ENCODE results near the gene CDC42BPB.

Gene CDC42BPB

DNA sequence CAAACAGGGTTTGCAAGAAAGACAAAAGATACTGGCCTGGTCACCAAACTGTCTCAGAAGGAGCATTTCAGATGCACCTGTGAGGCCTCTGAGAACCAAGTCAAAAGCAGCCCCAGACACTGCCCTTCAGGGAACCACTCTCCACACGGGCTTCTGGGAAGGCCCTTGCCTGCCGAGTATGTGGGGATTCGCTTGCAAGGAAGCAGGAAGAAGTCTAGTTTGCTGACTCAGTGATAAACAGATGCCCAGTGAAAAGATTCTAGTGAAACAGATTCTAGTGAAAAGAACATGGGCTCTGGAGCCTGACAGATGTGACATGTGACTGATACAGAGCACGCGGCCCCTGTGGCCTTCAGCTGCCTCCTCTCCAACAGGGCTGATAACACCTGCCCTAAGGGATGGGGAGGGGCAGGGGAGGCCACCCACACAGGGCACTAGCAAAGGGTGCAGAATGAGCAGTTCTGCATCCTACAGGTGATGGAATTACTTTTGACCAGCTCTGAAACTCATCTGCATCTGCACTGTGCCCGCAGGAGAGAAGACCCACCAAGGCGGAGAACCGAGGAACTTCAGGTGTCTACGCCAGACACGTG is 115.8 kb downstream of the CDC42BPB start:
- in situ Hi-C loops (cut with MboI; ENCODE audit: low sequenced_read_pairs), result no loop called here
- no peak overlapping the region for H3K4me3 ChIP-seq
- H3K36me3 ChIP-seq (replicated peaks), result peaks cover 54% of the 10 kb centered on the region
- H3K9me3 ChIP-seq, result no peaks in the 10 kb centered on the region
- no peaks in the 10 kb centered on the region for H3K4me1 ChIP-seq
- no peak for DNase-seq (ENCODE audit: low spot score in 2 of 2)
- H3K27me3 ChIP-seq (ENCODE audit: low read depth), result no peaks in the 10 kb centered on the region

DNA sequence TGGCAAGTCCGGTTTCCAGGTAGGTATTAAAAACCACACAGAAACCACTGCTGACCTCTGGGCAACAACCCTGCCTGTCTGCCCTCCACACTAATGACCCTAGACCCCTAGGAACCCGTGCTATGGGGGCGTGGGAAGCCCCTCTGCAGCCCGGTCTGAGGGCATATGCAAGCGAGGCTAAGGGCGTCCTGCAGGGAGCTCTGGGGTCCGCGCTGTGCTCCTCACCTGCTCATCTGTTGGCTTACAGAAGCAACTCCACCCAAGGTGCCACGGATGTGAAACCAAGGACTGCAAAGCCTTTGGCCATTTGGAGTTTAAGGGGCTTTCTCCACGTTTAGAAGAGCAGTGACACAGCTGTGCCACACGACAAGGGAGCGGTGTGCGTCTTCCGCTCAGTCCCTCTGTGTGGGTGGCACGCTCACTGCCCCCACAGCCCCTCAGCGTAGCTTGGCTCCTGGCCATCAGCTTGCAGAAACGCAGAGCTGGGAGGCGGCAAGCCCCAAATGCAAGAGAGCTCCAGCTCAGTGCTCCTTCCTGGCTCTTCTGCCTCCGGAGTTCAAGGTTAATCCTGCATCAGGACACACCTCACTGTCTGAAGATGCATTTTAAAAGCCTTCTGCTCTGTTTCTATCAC is 116.5 kb downstream of the CDC42BPB start:
- no peak for DNase-seq (ENCODE audit: low spot score in 2 of 2)
- no peaks in the 10 kb centered on the region for H3K4me1 ChIP-seq
- H3K4me3 ChIP-seq, result no peak overlapping the region
- H3K9me3 ChIP-seq, result no peaks in the 10 kb centered on the region
- in situ Hi-C loops (cut with MboI; ENCODE audit: low sequenced_read_pairs), result no loop called here
- peaks cover 49% of the 10 kb centered on the region for H3K36me3 ChIP-seq (replicated peaks)
- H3K27me3 ChIP-seq (ENCODE audit: low read depth), result no peaks in the 10 kb centered on the region

GRCh38 chr14:102939820-102940561 is 117.4 kb downstream of the CDC42BPB start:
- DNase-seq (ENCODE audit: low spot score in 2 of 2), result no peak
- Histone ChIP-seq H3K36me3 (replicated peaks) (peaks cover 40% of the 10 kb centered on the region), H3K4me1 (no peaks in the 10 kb centered on the region), H3K27me3 (ENCODE audit: low read depth) (no peaks in the 10 kb centered on the region), H3K4me3 (no peak overlapping the region), H3K9me3 (no peaks in the 10 kb centered on the region)
- in situ Hi-C loops (cut with MboI; ENCODE audit: low sequenced_read_pairs), result no loop called here

- in situ Hi-C loops (cut with MboI; ENCODE audit: low sequenced_read_pairs), result no loop called here
- no peak for DNase-seq (ENCODE audit: low spot score in 2 of 2)
- H3K4me3 ChIP-seq, result no peak overlapping the region
- no peaks in the 10 kb centered on the region for H3K9me3 ChIP-seq
- peaks cover 2% of the 10 kb centered on the region for H3K4me1 ChIP-seq
- H3K27me3 ChIP-seq (ENCODE audit: low read depth), result no peaks in the 10 kb centered on the region
- H3K36me3 ChIP-seq (replicated peaks), result peaks cover 38% of the 10 kb centered on the region
These were observed 118.0 kb downstream of the CDC42BPB start for GRCh38 chr14:102939329-102939728.

- Histone ChIP-seq H3K36me3 (replicated peaks) (peaks cover 37% of the 10 kb centered on the region), H3K9me3 (no peaks in the 10 kb centered on the region), H3K4me3 (no peak overlapping the region), H3K4me1 (peaks cover 11% of the 10 kb centered on the region), H3K27me3 (ENCODE audit: low read depth) (no peaks in the 10 kb centered on the region)
- no peak for DNase-seq (ENCODE audit: low spot score in 2 of 2)
- in situ Hi-C loops (cut with MboI; ENCODE audit: low sequenced_read_pairs), result no loop called here
These were observed 119.2 kb downstream of the CDC42BPB start for GRCh38 chr14:102938191-102938590.

DNA sequence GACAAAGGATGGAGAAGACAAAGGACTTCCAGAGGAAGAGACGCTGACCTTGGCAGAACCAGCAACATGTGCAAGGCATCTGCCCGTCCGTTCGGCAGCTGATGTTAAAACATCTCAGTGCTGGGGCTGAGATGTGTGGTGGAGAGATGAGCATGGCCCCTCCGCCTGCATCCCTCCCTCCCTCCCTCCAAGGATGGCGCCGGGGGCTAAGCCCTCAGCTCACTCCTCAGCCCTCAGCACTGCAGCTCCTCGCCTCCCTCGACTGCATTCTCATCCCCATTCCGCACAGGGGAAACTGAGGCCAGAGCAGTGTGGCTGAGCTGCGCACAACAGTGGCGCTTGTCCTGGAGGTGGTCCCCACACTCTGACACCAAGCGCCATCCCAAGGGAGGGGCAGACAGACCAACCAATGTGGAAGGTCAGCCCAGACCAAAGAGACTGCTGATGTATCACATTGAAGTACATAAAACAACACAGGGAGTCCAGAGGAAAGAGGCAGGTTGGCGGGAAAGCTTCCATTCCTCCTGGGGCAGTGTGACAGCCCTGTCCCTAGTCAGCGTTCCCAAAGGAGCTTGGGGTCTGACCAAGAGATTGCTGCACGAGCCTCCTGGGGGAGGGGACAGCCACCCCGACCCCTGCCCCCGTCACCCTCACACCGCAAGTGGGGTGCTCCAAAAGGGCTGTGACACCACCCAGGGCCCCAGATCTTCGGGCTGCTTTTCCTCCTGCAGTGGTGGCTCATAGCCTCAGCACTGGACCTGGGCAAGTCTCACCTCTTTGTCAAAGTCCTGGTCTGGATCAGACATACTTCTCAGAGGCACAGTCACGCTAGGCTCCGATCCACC is 119.8 kb downstream of the CDC42BPB start:
- in situ Hi-C loops (cut with MboI; ENCODE audit: low sequenced_read_pairs), result no loop called here
- H3K36me3 ChIP-seq (replicated peaks), result peaks cover 36% of the 10 kb centered on the region
- H3K9me3 ChIP-seq, result no peaks in the 10 kb centered on the region
- DNase-seq (ENCODE audit: low spot score in 2 of 2), result no peak
- H3K27me3 ChIP-seq (ENCODE audit: low read depth), result no peaks in the 10 kb centered on the region
- no peak overlapping the region for H3K4me3 ChIP-seq
- peaks cover 11% of the 10 kb centered on the region for H3K4me1 ChIP-seq

- no peaks in the 10 kb centered on the region for H3K27me3 ChIP-seq (ENCODE audit: low read depth)
- H3K36me3 ChIP-seq (replicated peaks), result peaks cover 34% of the 10 kb centered on the region
- H3K9me3 ChIP-seq, result no peaks in the 10 kb centered on the region
- peaks cover 11% of the 10 kb centered on the region for H3K4me1 ChIP-seq
- no peak overlapping the region for H3K4me3 ChIP-seq
- DNase-seq (ENCODE audit: low spot score in 2 of 2), result no peak
- in situ Hi-C loops (cut with MboI; ENCODE audit: low sequenced_read_pairs), result no loop called here
These were observed 121.6 kb downstream of the CDC42BPB start for GRCh38 chr14:102935756-102936155.

- no peaks in the 10 kb centered on the region for H3K9me3 ChIP-seq
- in situ Hi-C loops (cut with MboI; ENCODE audit: low sequenced_read_pairs), result no loop called here
- peaks cover 11% of the 10 kb centered on the region for H3K4me1 ChIP-seq
- DNase-seq (ENCODE audit: low spot score in 2 of 2), result peak; percentile 64 to 67
- H3K36me3 ChIP-seq (replicated peaks), result peaks cover 27% of the 10 kb centered on the region
- no peaks in the 10 kb centered on the region for H3K27me3 ChIP-seq (ENCODE audit: low read depth)
- no peak overlapping the region for H3K4me3 ChIP-seq
These were observed 123.6 kb downstream of the CDC42BPB start for GRCh38 chr14:102933618-102934231.

GRCh38 chr14:102932484-102933248 is 124.7 kb downstream of the CDC42BPB start:
- Histone ChIP-seq H3K36me3 (replicated peaks) (peaks cover 18% of the 10 kb centered on the region), H3K9me3 (no peaks in the 10 kb centered on the region), H3K4me3 (no peak overlapping the region), H3K27me3 (ENCODE audit: low read depth) (no peaks in the 10 kb centered on the region), H3K4me1 (peaks cover 11% of the 10 kb centered on the region)
- in situ Hi-C loops (cut with MboI; ENCODE audit: low sequenced_read_pairs), result no loop called here
- no peak for DNase-seq (ENCODE audit: low spot score in 2 of 2)

GRCh38 chr14:102931580-102932285 is 125.6 kb downstream of the CDC42BPB start:
- Histone ChIP-seq H3K36me3 (replicated peaks) (peaks cover 13% of the 10 kb centered on the region), H3K27me3 (ENCODE audit: low read depth) (no peaks in the 10 kb centered on the region), H3K9me3 (no peaks in the 10 kb centered on the region), H3K4me3 (no peak overlapping the region), H3K4me1 (peaks cover 11% of the 10 kb centered on the region)
- no peak for DNase-seq (ENCODE audit: low spot score in 2 of 2)
- in situ Hi-C loops (cut with MboI; ENCODE audit: low sequenced_read_pairs), result no loop called here

- no peaks in the 10 kb centered on the region for H3K9me3 ChIP-seq
- no peak overlapping the region for H3K4me3 ChIP-seq
- no peak for DNase-seq (ENCODE audit: low spot score in 2 of 2)
- peaks cover 11% of the 10 kb centered on the region for H3K4me1 ChIP-seq
- H3K27me3 ChIP-seq (ENCODE audit: low read depth), result no peaks in the 10 kb centered on the region
- in situ Hi-C loops (cut with MboI; ENCODE audit: low sequenced_read_pairs), result no loop called here
- peaks cover 13% of the 10 kb centered on the region for H3K36me3 ChIP-seq (replicated peaks)
These were observed 126.4 kb downstream of the CDC42BPB start for GRCh38 chr14:102930753-102931579.

Data from HAP-1 (cell line).